ENCODE measurements around the gene DENND4A. TPM values are rescaled to one million over a fixed set of nuclear protein-coding genes. Genes with fewer than 3 reads are reported as not detected.
"Not testable (repeated sequence)": the region's sequence is repeated elsewhere in the genome, so short reads cannot be mapped to it uniquely, and the experiment has no call there.

The DENND4A gene
- total and polyA plus RNA-seq, 5 donors = 3.9 to 27.0 (median 19.7) TPM

DNA sequence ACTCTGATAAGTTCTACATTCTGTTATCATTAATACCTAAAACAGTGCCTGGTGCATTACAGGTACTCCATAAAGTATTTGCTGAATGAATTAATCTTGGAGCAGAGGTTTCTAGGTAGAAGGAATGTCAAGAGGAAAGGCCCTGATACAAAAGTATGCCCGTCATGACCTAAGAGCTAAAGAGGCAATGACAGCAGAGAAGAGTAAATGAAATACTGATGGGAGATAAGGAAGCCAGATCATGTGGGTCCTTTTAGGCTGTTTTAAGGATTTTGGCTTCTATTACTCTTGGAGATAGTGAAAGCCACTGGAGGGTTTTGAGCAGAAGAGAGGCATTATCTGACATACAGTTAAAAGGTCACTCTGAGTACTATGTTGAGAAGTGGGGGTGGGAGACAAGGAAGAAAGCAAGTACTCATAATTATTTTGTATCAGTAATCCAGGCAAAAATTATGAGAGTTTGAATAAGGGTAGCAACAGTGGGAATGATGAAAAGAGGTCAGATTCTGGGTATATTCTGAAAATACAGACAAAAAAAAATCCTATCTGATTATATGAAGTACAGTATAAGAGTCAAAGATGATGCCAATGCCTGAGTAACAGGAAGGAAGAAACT lies 48.3 kb downstream of the DENND4A start:
- H3K9me3 ChIP-seq (ENCODE audit: control insufficient read depth, low read length) = no peaks in the 10 kb centered on the region
- no peak overlapping the region for H3K27ac ChIP-seq (ENCODE audit: low read length)
- no peaks in the 10 kb centered on the region for H3K4me1 ChIP-seq (ENCODE audit: control insufficient read depth, insufficient read depth, low read length)
- H3K27me3 ChIP-seq (ENCODE audit: control insufficient read depth, insufficient read depth) = no peaks in the 10 kb centered on the region
- DNase-seq (no peak), ATAC-seq (no peak)
- intact Hi-C loops (cut with DNase I) = no loop called here
- H3K4me3 ChIP-seq (ENCODE audit: low read length) = no peak overlapping the region
- WGBS = 52% methylated on average over 1 of the region's 1 CpG

DNA sequence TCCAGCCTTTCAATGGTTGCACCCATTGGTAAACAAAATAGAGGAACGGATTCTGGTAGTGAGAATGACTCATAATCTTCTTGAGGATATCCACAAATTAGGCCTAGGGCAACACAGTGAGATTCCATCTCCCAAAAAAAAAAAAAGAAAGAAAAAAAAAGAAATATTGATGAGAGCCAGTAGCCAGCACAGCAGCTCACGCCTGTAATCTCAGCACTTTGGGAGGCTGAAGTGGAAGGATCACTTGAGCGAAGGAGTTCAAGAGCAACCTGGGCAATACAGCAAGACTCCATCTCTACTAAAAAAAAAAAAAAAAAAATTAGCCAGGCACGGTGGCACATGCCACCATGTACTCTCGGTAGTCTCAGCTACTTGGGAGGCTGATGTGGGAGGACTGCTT lies 51.9 kb downstream of the DENND4A start:
- Histone ChIP-seq H3K9me3 (ENCODE audit: control insufficient read depth, low read length) (no peaks in the 10 kb centered on the region), H3K27me3 (ENCODE audit: control insufficient read depth, insufficient read depth) (no peaks in the 10 kb centered on the region), H3K4me3 (ENCODE audit: low read length) (no peak overlapping the region), H3K27ac (ENCODE audit: low read length) (no peak overlapping the region), H3K4me1 (ENCODE audit: control insufficient read depth, insufficient read depth, low read length) (no peaks in the 10 kb centered on the region)
- 95% methylated on average over 5 of the region's 5 CpGs for WGBS
- DNase-seq (no peak), ATAC-seq (no peak)
- intact Hi-C loops (cut with DNase I) = no loop called here

DNA sequence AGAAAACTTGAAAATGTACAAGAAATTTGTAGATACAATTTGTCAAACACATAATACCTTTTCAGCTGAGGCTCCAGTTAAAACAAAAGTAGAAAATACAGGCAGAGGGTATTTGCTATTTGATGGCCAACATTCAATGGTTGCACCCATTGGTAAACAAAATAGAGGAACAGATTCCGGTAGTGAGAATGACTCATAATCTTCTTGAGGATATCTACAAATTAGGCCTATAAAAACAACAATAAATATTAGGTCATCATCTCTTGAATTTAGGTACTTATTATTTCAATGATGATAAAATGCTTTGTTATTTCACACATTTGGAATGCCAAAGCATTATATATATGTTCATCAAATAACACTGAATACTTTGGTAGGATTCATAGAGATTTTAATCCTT lies 53.4 kb downstream of the DENND4A start:
- no peak overlapping the region for H3K4me3 ChIP-seq (ENCODE audit: low read length)
- ATAC-seq (no peak), DNase-seq (no peak)
- no peak overlapping the region for H3K27ac ChIP-seq (ENCODE audit: low read length)
- no peaks in the 10 kb centered on the region for H3K27me3 ChIP-seq (ENCODE audit: control insufficient read depth, insufficient read depth)
- WGBS = 69% methylated on average over 1 of the region's 1 CpG
- H3K9me3 ChIP-seq (ENCODE audit: control insufficient read depth, low read length) = no peaks in the 10 kb centered on the region
- H3K4me1 ChIP-seq (ENCODE audit: control insufficient read depth, insufficient read depth, low read length) = no peaks in the 10 kb centered on the region
- intact Hi-C loops (cut with DNase I) = no loop called here

DNA sequence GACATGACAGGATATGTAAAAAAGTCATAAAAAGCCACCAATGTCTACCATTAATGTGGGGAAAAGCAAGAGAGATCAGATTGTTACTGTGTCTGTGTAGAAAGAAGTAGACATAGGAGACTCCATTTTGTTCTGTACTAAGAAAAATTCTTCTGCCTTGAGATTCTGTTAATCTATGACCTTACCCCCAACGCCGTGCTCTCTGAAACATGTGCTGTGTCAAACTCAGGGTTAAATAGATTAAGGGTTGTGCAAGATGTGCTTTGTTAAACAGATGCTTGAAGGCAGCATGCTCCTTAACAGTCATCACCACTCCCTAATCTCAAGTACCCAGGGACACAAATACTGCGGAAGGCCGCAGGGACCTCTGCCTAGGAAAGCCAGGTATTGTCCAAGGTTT lies 58.5 kb downstream of the DENND4A start:
- H3K4me1 ChIP-seq (ENCODE audit: control insufficient read depth, insufficient read depth, low read length); H3K4me3 ChIP-seq (ENCODE audit: low read length); H3K9me3 ChIP-seq (ENCODE audit: control insufficient read depth, low read length); H3K27ac ChIP-seq (ENCODE audit: low read length); intact Hi-C loops (cut with DNase I); ATAC-seq; DNase-seq; H3K27me3 ChIP-seq (ENCODE audit: control insufficient read depth, insufficient read depth): not testable (repeated sequence)
- WGBS = 75% methylated on average over 4 of the region's 4 CpGs

DNA sequence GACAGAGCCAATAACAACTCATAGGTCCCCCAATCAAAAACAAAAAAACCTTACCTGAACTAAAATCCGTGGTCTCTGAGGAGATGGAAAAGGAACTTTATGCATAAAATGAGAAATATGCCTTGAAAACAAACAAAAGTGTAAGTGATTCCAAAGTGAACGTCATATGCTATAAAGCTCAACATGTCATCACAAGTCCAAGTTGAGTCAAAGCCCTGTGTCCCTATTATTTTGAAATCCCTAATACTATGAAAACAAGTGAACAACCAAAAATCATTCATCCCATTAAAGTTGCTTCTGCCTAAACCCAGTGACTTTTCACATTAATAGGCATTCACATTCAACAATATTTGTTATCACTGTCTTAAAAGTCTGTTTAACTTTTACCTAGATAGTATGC lies 59.4 kb downstream of the DENND4A start:
- Histone ChIP-seq H3K9me3 (ENCODE audit: control insufficient read depth, low read length) (no peaks in the 10 kb centered on the region), H3K4me1 (ENCODE audit: control insufficient read depth, insufficient read depth, low read length) (no peaks in the 10 kb centered on the region), H3K27me3 (ENCODE audit: control insufficient read depth, insufficient read depth) (no peaks in the 10 kb centered on the region), H3K4me3 (ENCODE audit: low read length) (no peak overlapping the region), H3K27ac (ENCODE audit: low read length) (no peak overlapping the region)
- WGBS = 93% methylated on average over 2 of the region's 2 CpGs
- no peak for DNase-seq
- intact Hi-C loops (cut with DNase I) = no loop called here
- no peak for ATAC-seq

DNA sequence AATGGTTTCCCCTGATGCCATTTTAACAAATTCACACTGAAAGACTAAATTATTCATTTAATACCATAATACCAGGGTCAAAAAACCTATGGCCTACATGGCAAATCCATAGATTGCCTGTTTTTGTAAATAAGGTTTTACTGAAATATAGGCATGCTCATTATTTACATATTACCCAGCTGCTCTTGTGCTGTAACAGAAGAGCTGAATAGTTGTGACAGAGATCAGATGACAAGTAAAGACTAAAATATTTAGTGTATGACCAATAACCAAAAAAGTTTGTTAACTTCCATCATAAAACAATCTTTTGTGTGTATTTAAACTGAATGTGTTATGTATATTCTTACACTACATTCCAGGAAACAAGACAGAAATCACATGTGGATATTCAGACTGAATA lies 60.2 kb downstream of the DENND4A start:
- Histone ChIP-seq H3K4me1 (ENCODE audit: control insufficient read depth, insufficient read depth, low read length) (no peaks in the 10 kb centered on the region), H3K9me3 (ENCODE audit: control insufficient read depth, low read length) (no peaks in the 10 kb centered on the region), H3K4me3 (ENCODE audit: low read length) (no peak overlapping the region), H3K27me3 (ENCODE audit: control insufficient read depth, insufficient read depth) (no peaks in the 10 kb centered on the region), H3K27ac (ENCODE audit: low read length) (no peak overlapping the region)
- ATAC-seq = no peak
- no peak for DNase-seq
- intact Hi-C loops (cut with DNase I) = no loop called here

DNA sequence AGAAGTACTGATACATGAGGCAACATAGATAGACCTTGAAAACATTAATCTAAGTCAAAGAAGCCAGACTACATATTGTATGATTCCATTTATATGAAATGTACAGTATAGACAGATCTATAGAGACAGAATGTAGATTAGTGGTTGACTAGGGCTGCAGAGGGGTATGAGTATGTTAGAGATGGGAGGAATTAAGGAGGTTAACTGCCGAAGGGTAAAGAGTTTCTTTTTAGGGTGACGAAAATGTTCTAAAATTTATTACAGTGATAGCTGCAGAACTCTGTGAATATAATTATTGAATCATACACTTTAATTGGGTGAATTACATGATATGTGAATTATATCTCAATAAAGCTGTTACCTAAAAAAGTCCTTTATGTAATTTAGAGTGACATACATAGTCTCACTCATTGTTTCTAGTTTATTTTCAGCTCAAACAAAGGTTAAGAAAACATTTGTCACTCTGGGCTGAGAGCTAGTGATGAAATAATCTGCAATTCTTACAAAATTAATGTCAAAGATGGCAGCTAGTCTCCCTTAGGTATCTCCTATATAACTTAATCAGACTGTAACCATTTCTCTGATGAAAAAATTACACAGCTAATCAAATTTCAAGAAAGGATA lies 61.4 kb downstream of the DENND4A start:
- intact Hi-C loops (cut with DNase I) = no loop called here
- DNase-seq = no peak
- WGBS = 94% methylated on average over 2 of the region's 2 CpGs
- no peak for ATAC-seq
- Histone ChIP-seq H3K9me3 (ENCODE audit: control insufficient read depth, low read length) (no peaks in the 10 kb centered on the region), H3K4me1 (ENCODE audit: control insufficient read depth, insufficient read depth, low read length) (no peaks in the 10 kb centered on the region), H3K4me3 (ENCODE audit: low read length) (no peak overlapping the region), H3K27me3 (ENCODE audit: control insufficient read depth, insufficient read depth) (no peaks in the 10 kb centered on the region), H3K27ac (ENCODE audit: low read length) (no peak overlapping the region)

DNA sequence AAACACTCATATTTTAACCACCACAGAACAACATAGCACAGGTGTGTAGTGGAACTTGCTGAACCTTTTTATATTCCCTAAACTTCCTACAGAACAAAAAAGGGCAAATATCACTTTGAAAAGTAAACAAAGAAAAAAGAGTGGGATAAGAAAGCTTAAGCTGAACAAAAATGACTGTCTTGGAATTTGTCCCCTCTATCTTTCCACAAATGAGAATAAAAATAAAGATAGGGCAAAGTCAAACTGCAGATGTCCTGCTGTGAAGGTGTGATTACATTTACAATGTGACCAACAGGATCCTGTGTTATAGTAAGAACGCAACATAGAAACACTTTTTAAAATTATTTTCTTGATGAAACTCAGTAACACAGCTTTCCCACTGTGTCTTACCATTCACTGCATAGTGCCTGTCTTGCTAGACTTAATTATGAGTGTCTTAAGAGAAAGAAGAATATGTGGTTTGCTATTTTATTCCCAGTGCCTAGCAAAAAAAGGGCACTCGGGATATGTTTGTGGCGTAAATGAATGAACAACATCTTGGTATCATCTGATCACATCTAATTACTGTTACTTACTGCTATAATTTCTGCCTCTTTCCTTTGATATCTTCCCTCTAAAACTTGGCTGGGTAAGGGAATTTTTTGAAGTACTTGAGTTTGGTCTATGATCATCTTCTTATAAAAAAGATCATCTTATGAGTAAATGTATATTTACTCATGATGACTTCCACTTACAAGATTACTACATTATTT lies 67.5 kb downstream of the DENND4A start:
- no peaks in the 10 kb centered on the region for H3K27me3 ChIP-seq (ENCODE audit: control insufficient read depth, insufficient read depth)
- H3K4me3 ChIP-seq (ENCODE audit: low read length) = no peak overlapping the region
- ATAC-seq (no peak), DNase-seq (no peak)
- H3K27ac ChIP-seq (ENCODE audit: low read length) = no peak overlapping the region
- 93% methylated on average over 3 of the region's 3 CpGs for WGBS
- intact Hi-C loops (cut with DNase I) = no loop called here
- no peaks in the 10 kb centered on the region for H3K4me1 ChIP-seq (ENCODE audit: control insufficient read depth, insufficient read depth, low read length)
- H3K9me3 ChIP-seq (ENCODE audit: control insufficient read depth, low read length) = no peaks in the 10 kb centered on the region

DNA sequence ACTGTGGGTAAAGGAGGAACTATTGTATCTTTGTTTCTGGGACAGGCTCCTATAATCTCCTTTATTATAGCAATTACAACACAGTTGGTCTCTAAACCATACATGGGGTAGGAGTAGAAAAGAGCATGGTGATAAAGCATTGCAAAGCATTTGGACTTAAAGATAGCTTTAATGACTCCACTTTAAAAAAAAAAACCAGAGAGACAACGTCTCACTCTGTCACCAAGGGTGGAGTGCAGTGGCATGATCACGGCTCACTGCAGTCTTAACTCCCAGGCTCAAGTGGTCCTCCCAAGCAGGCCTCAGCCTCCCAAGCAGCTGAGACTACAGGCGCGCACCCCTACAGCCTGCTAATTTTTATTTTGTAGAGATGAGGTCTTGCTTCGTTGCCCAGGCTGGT lies 68.2 kb downstream of the DENND4A start:
- WGBS = 87% methylated on average over 5 of the region's 5 CpGs
- intact Hi-C loops (cut with DNase I) = no loop called here

DNA sequence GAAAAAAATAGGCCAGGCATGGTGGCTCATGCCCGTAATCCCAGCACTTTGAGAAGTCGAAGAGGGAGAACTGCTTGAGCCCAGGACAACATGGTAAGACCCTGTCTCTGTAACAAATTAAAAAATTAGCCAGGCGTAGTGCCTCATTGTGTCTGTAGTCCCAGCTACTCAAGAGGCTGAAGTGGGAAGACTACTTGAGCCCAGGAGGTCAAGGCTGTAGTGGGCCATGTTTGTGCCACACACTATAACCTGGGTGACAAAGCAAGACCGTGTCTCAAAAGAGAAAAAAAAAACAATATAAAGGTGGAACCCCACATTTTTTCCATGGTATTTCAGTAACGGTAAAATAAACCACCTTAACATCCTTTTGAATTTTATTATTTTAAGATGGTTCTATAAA lies 69.9 kb downstream of the DENND4A start:
- no peak for DNase-seq
- H3K4me3 ChIP-seq (ENCODE audit: low read length) = no peak overlapping the region
- no peaks in the 10 kb centered on the region for H3K27me3 ChIP-seq (ENCODE audit: control insufficient read depth, insufficient read depth)
- no peaks in the 10 kb centered on the region for H3K9me3 ChIP-seq (ENCODE audit: control insufficient read depth, low read length)
- WGBS = 96% methylated on average over 5 of the region's 5 CpGs
- intact Hi-C loops (cut with DNase I) = no loop called here
- no peak overlapping the region for H3K27ac ChIP-seq (ENCODE audit: low read length)
- no peaks in the 10 kb centered on the region for H3K4me1 ChIP-seq (ENCODE audit: control insufficient read depth, insufficient read depth, low read length)
- ATAC-seq = no peak

More for the DNA sequence above, 68.2 kb downstream of the DENND4A start:
- ATAC-seq = no peak
- Histone ChIP-seq H3K27ac (ENCODE audit: low read length) (no peak overlapping the region), H3K4me3 (ENCODE audit: low read length) (no peak overlapping the region), H3K27me3 (ENCODE audit: control insufficient read depth, insufficient read depth) (no peaks in the 10 kb centered on the region), H3K4me1 (ENCODE audit: control insufficient read depth, insufficient read depth, low read length) (no peaks in the 10 kb centered on the region), H3K9me3 (ENCODE audit: control insufficient read depth, low read length) (no peaks in the 10 kb centered on the region)
- no peak for DNase-seq

DNA sequence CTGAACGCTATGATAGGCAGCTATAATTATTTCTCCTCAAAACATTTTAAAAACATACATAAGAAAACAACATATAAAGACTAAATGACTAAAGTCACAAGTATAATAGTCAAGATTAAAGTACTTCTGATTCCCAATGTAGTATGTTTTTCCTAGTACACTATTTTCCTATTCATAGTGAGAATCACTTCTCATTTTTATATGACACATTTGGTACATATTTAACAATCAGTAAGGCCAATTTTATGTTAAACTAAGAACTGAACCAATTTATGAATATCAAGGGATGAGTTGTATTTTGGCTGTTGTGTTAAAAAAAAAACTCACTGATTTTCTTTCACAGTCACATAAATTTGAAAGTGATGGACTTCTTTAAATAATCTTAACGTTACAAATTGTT lies 79.7 kb downstream of the DENND4A start:
- no peak for DNase-seq
- H3K27me3 ChIP-seq (ENCODE audit: control insufficient read depth, insufficient read depth) = no peaks in the 10 kb centered on the region
- WGBS = 87% methylated on average over 2 of the region's 2 CpGs
- H3K4me1 ChIP-seq (ENCODE audit: control insufficient read depth, insufficient read depth, low read length) = no peaks in the 10 kb centered on the region
- intact Hi-C loops (cut with DNase I) = no loop called here
- ATAC-seq = no peak
- no peaks in the 10 kb centered on the region for H3K9me3 ChIP-seq (ENCODE audit: control insufficient read depth, low read length)
- no peak overlapping the region for H3K4me3 ChIP-seq (ENCODE audit: low read length)
- H3K27ac ChIP-seq (ENCODE audit: low read length) = no peak overlapping the region
